22Rv1 (cell line): ENCODE measurements around the gene FAF1.
"Not testable (repeated sequence)": the region's sequence is repeated elsewhere in the genome, so short reads cannot be mapped to it uniquely, and the experiment has no call there.

Experiments used
- H3K27ac ChIP-seq: fragments of 450-650 bp; 2 replicates; pipeline ENCODE4 v1.5.1; 2017
- CTCF ChIP-seq: fragments of 450-650 bp; IDR thresholded peaks from 2 replicates; pipeline ENCODE4 v1.5.1; 2017; ENCODE audit warnings: mild to moderate bottlenecking
- ZFX ChIP-seq: fragments of 450-650 bp; IDR thresholded peaks from 2 replicates; pipeline ENCODE4 v1.6.1; 2017; ENCODE audit warnings: antibody characterized with exemption, borderline replicate concordance

Gene FAF1

GRCh38 chr1:50720457-50721053 lies 239.5 kb downstream of the FAF1 start:
- no peak overlapping the region for H3K27ac ChIP-seq
- TF ChIP-seq CTCF (no peak), ZFX (no peak)

DNA sequence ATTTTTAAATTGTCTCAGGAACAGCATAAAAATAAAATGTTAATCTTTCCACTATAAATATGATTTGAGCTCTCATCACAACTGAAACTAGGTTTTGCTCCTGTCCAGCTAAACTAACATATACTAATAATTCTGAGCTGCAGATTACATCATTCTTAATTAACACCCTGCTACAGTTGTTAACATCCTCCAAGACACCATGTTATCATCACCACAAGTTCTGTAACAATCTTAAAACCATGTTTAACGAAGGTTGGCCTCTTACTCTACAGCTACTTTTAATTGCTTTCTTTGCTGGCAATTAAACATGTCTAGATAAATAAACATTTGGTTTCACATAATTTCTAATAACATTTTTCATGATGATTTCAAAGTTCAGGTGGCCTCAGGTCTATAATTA lies 240.9 kb downstream of the FAF1 start:
- no peak for TF ChIP-seq ZFX
- TF ChIP-seq CTCF = no peak
- H3K27ac ChIP-seq = no peak overlapping the region; the same call in 1 of the 2 replicates

- H3K27ac ChIP-seq = no peak overlapping the region
- TF ChIP-seq ZFX (no peak), CTCF (no peak)
Measured at GRCh38 chr1:50717327-50717726, 242.7 kb downstream of the FAF1 start.

DNA sequence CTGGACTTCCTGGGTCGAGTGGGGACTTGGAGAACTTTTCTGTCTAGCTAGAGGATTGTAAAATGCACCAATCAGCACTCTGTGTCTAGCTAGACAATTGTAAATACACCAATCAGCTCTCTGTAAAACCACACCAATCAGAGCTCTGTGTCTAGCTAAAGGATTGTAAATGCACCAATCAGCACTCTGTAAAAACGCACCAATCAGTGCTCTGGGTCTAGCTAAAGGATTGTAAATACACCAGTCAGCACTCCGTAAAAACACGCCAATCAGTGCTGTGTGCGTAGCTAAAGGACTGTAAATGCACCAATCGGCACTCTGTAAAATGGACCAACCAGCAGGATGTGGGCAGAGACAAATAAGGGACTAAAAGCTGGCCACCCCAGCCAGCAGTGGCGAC lies 243.6 kb downstream of the FAF1 start:
- not testable (repeated sequence) for H3K27ac ChIP-seq

DNA sequence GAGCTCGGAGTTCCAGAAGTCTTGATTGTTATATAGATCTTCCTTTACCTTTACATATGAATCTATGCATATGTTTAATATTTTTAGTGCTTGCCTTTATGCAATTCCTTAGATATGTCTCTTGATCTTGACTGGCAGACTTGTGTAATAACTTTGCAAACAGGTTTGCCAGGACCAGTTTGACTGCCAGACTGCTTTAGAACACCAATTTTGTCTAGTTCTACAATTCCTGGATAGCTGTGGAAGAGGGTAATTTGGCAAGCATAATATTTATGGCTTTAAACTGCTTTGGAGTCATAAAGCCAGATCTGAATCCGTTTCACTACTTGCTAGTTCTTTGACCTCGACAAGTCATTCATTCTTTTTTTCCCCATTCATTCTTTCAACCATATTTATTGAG lies 250.0 kb downstream of the FAF1 start:
- no peak overlapping the region for H3K27ac ChIP-seq
- no peak for TF ChIP-seq ZFX
- no peak for TF ChIP-seq CTCF

GRCh38 chr1:50707824-50708223 lies 252.2 kb downstream of the FAF1 start:
- TF ChIP-seq CTCF (no peak), ZFX (no peak)
- H3K27ac ChIP-seq = no peak overlapping the region

DNA sequence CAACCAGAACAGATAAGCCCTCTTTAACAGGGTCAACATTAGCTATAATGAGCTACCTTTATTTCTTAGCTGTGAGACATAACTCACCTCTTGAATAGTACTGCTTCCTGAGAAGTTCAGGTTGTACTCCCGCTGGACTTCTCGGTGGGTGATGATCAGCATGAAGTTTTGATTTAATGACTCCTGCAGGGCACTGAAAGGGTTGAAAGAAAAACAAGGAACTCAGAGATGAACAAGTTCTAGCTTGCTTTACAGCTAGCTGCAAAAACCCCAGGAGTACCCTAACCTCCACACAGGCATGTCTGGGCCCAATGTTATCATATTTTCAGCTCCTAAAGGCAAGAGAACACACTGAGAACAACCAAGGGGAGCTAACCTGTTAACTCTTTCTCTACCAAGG lies 254.4 kb downstream of the FAF1 start:
- H3K27ac ChIP-seq = no peak overlapping the region
- TF ChIP-seq ZFX (no peak), CTCF (no peak)

DNA sequence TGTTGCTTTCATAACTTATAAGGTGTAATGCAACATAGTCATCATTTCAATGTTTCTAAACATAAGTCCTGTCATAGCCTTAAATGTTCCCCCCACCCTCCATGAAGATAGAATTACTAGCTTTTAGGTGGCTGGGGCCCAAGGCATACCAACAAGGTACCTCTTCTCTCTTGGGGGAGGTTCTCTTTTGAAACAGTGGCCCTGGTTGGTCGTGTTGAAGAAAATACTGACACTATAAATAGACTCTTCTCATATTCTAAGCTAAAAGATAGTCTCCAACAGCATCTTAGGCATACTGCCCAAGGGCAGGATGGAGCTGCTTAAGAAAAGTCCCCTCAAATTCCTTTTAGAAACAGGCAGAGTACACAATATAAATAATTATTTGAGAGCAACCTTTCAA lies 255.0 kb downstream of the FAF1 start:
- TF ChIP-seq ZFX (no peak), CTCF (no peak)
- H3K27ac ChIP-seq = no peak overlapping the region
